Body of pancreas (tissue), 4 donors: ENCODE measurements around the gene ZNF567. TPM values are rescaled to one million over a fixed set of nuclear protein-coding genes. Genes with fewer than 3 reads are reported as not detected.
A peak's percentile ranks its signal among the peaks of the same experiment; 100 is the strongest.

ENCODE experiments used
- ATAC-seq: fragments of 150-250 bp; one replicate; pipeline ENCODE4 v1.9.1; 2016
- DNase-seq, 4 donors: peaks; one replicate each; pipeline ENCODE4 v3.0.0-alpha.2; 2019
- H3K27ac ChIP-seq, 4 donors: fragments of 200-600 bp; sonication (generic); 1 replicate in 3 of 4; 2 replicates in 1 of 4; pipeline versions ENCODE4 v1.5.1 to v1.6.1; 2016 to 2019; ENCODE audit warnings: mild to moderate bottlenecking in 1 of 4, mixed read lengths in 1 of 4, moderate library complexity in 1 of 4
- H3K27me3 ChIP-seq, 2 donors: fragments of 200-600 bp; sonication (generic); one replicate each; pipeline ENCODE4 v1.6.0; 2016; ENCODE audit warnings: mild to moderate bottlenecking in 1 of 2
- H3K36me3 ChIP-seq, 2 donors: fragments of 200-600 bp; sonication (generic); replicated peaks in 1 of 2; 2 replicates each; pipeline ENCODE4 v1.5.1; 2016; ENCODE audit warnings: low read depth in 2 of 2; ENCODE audit not compliant: insufficient read depth in 1 of 2
- H3K4me1 ChIP-seq: fragments of 200-600 bp; sonication (generic); one replicate; pipeline ENCODE4 v1.6.0; 2016
- H3K4me3 ChIP-seq, 2 donors: fragments of 200-600 bp; sonication (generic); 1 replicate in 1 of 2; 2 replicates in 1 of 2; pipeline ENCODE4 v1.5.1; 2016 to 2019
- H3K9me3 ChIP-seq, 3 donors: fragments of 200-600 bp; sonication (generic); 1 replicate in 2 of 3; 2 replicates in 1 of 3; pipeline ENCODE4 v1.5.1; 2016
- POLR2A ChIP-seq, 3 donors: fragments of 450-650 bp; IDR thresholded peaks; one replicate each; pipeline ENCODE4 v1.6.1; 2016; ENCODE audit warnings: antibody characterized with exemption in 3 of 3, mild to moderate bottlenecking in 2 of 3
- WGBS, 2 donors: methylation state at CpG; one replicate each; pipeline ENCODE4 v1.1.5; 2017; 5-methylcytosine and 5-hydroxymethylcytosine counted together
- intact Hi-C: fragments of 100-400 bp; cut with DNase I; formaldehyde crosslinking; loops from one replicate; pipeline ENCODE4 v1.15.1; 2023
- total RNA-seq, 2 donors: library from RNA; depleted of rRNA; stranded (reverse); fragments of >200 nt; gene quantifications; one replicate each; pipeline ENCODE4 v1.1.0, GENCODE V29; 2016
- TF ChIP-seq, protein P1 (sequence below), 7 experiments: fragments of 450-650 bp in 4 of 7; fragments of 200-600 bp in 3 of 7; sonication (generic) in 3 of 7; IDR thresholded peaks; one replicate each; pipeline ENCODE4 v1.5.1; 2016 to 2019; ENCODE audit warnings: antibody characterized with exemption in 7 of 7

The ZNF567 gene
- total RNA-seq, 2 donors from 2014 or later, result 3.3 to 9.3 TPM

DNA sequence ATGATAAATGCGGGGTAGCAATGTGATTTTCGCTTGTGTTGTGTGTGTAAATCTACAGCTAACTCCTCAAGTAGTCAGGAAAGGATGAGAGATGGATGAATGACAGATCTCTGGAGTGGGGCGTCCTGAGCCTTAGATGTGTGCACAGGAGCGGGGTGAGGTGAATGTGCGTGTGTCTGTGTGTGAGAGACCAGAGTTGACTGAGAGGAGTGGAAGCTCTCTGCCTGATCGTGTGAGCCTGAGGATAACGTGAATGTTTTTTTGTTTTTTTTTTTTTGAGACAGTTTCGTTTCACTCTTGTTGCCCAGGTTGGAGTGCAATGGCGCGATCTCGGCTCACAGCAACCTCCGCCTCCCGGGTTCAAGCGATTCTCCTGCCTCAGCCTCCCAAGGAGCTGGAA, 21.6 kb upstream of the ZNF567 start:
- DNase-seq (no peak), ATAC-seq (no peak)
- peak overlapping the region in 1 of 2 donors; percentile 59 for H3K4me3 ChIP-seq
- intact Hi-C loops, result no loop called here
- H3K9me3 ChIP-seq, result no peaks in the 10 kb centered on the region
- H3K4me1 ChIP-seq, result peaks cover 18% of the 10 kb centered on the region
- no peaks in the 10 kb centered on the region for H3K36me3 ChIP-seq
- TF ChIP-seq POLR2A (IDR thresholded peaks at IDR 0.05), result no peak
- TF ChIP-seq, protein P1, sequence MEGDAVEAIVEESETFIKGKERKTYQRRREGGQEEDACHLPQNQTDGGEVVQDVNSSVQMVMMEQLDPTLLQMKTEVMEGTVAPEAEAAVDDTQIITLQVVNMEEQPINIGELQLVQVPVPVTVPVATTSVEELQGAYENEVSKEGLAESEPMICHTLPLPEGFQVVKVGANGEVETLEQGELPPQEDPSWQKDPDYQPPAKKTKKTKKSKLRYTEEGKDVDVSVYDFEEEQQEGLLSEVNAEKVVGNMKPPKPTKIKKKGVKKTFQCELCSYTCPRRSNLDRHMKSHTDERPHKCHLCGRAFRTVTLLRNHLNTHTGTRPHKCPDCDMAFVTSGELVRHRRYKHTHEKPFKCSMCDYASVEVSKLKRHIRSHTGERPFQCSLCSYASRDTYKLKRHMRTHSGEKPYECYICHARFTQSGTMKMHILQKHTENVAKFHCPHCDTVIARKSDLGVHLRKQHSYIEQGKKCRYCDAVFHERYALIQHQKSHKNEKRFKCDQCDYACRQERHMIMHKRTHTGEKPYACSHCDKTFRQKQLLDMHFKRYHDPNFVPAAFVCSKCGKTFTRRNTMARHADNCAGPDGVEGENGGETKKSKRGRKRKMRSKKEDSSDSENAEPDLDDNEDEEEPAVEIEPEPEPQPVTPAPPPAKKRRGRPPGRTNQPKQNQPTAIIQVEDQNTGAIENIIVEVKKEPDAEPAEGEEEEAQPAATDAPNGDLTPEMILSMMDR (IDR thresholded peaks at IDR 0.05), result no peak
- WGBS, 2 donors, result 50 to 58% methylated on average over 14 of the region's 14 CpGs
- H3K27ac ChIP-seq, result no peak overlapping the region
- no peaks in the 10 kb centered on the region for H3K27me3 ChIP-seq

DNA sequence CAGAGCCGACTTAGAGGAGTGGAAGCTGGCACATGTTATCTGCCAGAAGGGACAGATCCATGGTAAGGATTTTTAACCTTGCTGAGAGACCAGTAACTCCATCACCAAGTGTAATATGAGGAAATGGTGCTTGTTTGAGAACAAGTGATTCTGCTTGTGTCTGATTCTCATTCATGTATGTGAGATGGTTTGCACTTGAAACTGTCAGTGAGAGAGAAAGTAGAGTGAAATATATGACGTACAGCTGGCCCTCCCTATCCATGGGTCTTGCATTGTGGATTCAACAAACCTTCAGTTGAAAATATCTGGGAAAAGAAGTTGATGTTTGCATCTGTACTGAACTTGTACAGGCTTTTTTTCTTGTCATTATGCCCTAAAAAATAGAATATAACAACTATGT, 18.8 kb upstream of the ZNF567 start:
- ATAC-seq, result no peak
- Histone ChIP-seq H3K27ac (no peak overlapping the region), H3K4me1 (peaks cover 18% of the 10 kb centered on the region), H3K27me3 (no peaks in the 10 kb centered on the region), H3K9me3 (peaks cover 0 to 8% (median 0%) of the 10 kb centered on the region in 3 donors), H3K36me3 (no peaks in the 10 kb centered on the region), H3K4me3 (no peak overlapping the region)
- TF ChIP-seq, protein P1 (IDR thresholded peaks at IDR 0.05), result no peak
- WGBS, 2 donors, result 69 to 72% methylated on average over 2 of the region's 2 CpGs
- DNase-seq, result no peak
- intact Hi-C loops, result no loop called here

DNA sequence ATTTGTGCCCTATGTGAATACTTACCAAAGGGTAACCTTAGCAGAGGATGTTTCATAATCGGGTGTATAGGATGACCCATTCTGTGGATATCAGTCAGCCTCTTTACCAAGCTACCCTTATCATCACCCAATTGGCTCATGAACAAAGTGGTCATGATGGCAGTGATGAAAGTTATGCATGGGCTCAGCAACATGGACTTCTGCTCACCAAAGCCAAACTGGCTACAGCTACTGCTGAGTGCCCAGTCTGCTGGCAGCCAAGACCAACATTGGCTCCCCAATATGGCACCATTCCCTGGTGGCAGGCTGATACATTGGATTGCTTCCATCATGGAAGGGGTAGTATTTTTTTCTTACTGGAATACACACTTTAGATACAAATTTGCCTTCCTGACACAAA, 15.0 kb upstream of the ZNF567 start:
- 86 to 88% methylated on average over 1 of the region's 1 CpG for WGBS, 2 donors
- DNase-seq (no peak), ATAC-seq (no peak)
- H3K4me1 ChIP-seq, result peaks cover 10% of the 10 kb centered on the region
- H3K9me3 ChIP-seq, result peaks cover 0 to 8% (median 0%) of the 10 kb centered on the region in 3 donors
- H3K4me3 ChIP-seq, result no peak overlapping the region
- H3K27me3 ChIP-seq, result no peaks in the 10 kb centered on the region
- TF ChIP-seq, protein P1 (IDR thresholded peaks at IDR 0.05), result no peak
- TF ChIP-seq POLR2A (IDR thresholded peaks at IDR 0.05), result no peak
- no peak overlapping the region for H3K27ac ChIP-seq
- intact Hi-C loops, result no loop called here
- no peaks in the 10 kb centered on the region for H3K36me3 ChIP-seq

DNA sequence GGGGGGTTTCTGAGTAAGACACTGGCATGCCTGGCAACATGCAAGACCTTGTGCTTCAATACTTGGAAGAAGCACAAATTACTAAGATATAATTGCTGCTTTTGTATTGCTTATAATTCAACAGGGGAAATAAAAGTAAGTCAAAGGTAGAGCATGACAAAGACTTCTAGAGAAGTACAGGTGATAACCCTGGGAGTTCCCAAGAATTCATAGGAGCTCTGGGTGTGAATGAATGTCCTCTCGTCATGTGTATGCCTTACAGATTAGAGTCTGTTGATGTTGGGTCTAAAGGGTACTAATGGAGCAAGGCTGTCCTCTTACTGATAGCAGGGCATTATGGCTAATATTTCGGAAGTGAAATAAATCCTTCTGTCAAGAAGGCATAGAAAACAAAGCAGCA, 13.2 kb upstream of the ZNF567 start:
- no peak for TF ChIP-seq POLR2A (IDR thresholded peaks at IDR 0.05)
- TF ChIP-seq, protein P1 (IDR thresholded peaks at IDR 0.05), result no peak
- WGBS, 2 donors, result 89 to 94% methylated on average over 2 of the region's 2 CpGs
- intact Hi-C loops, result no loop called here
- Histone ChIP-seq H3K27ac (no peak overlapping the region), H3K9me3 (peaks cover 0 to 12% (median 0%) of the 10 kb centered on the region in 3 donors), H3K36me3 (no peaks in the 10 kb centered on the region), H3K4me1 (no peaks in the 10 kb centered on the region), H3K27me3 (no peaks in the 10 kb centered on the region), H3K4me3 (no peak overlapping the region)
- ATAC-seq (no peak), DNase-seq (no peak)

DNA sequence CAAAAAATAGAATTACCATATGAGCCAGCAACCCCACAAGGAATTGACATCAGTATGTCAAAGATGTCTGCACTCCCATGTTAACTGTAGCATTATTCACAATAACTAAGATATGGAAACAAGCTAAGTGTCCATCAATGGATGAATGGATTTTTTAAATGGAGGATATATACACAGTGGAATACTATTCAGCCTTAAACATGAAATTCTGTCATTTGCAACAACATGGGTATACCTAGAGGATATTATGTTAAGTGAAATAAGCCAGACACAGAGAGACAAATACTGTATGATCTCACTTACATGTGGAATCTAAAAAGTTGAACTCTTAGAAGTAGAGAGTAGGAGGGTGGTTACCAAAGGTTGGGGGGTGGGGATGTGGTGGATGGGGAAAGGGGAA, 8.0 kb upstream of the ZNF567 start:
- DNase-seq (no peak), ATAC-seq (no peak)
- H3K4me1 ChIP-seq, result no peaks in the 10 kb centered on the region
- H3K4me3 ChIP-seq, result no peak overlapping the region
- H3K36me3 ChIP-seq, result no peaks in the 10 kb centered on the region
- TF ChIP-seq POLR2A (IDR thresholded peaks at IDR 0.05), result no peak
- TF ChIP-seq, protein P1 (IDR thresholded peaks at IDR 0.05), result no peak
- no peak overlapping the region for H3K27ac ChIP-seq
- no peaks in the 10 kb centered on the region for H3K27me3 ChIP-seq
- intact Hi-C loops, result no loop called here
- H3K9me3 ChIP-seq, result peaks cover 0 to 4% (median 0%) of the 10 kb centered on the region in 3 donors
